A549 (cell line): ENCODE results near the gene CALCOCO1. TPM values are rescaled to one million over a fixed set of nuclear protein-coding genes. Genes with fewer than 3 reads are reported as not detected.

Source experiments
- ATAC-seq, 2 experiments: fragments of 200-7000 bp in 1 of 2; fragments of >200 bp in 1 of 2; cut with Nextera tagmentation in 1 of 2; cut with Tn5 transposase in 1 of 2; 3 replicates each; pipeline versions ENCODE4 v1.8.0 to v1.9.1; 2018 to 2020; ENCODE audit warnings: mild to moderate bottlenecking in 1 of 2, moderate library complexity in 1 of 2
- CTCF ChIA-PET: fragments of 300-600 bp; sonication (Branson Sonifier 250); formaldehyde crosslinking; extraction: SDS; loops from one replicate; lab custom pipeline; 2021; ENCODE audit warnings: antibody characterized with exemption, inconsistent platforms; lab: Yijun Ruan, JAX
- POLR2A ChIA-PET: fragments of 350-600 bp; formaldehyde crosslinking; extraction: SDS; loops from one replicate; lab custom pipeline; 2021; ENCODE audit warnings: antibody characterized with exemption, inconsistent platforms; lab: Yijun Ruan, JAX
- DNase-seq, 2 experiments: peaks; one replicate each; pipeline versions ENCODE4 v3.0.0 to v3.0.0-alpha.2; 2011 to 2016; ENCODE audit warnings: low read depth in 1 of 2, low spot score in 1 of 2
- FAIRE-seq: peaks from 2 replicates; lab custom pipeline; 2011; peaks lifted over from hg19 to GRCh38; lab: Jason Lieb, UNC
- H3K27ac ChIP-seq, 2 experiments: fragments of >200 bp; sonication (Bioruptor Twin); formaldehyde crosslinking; 3 replicates each; pipeline ENCODE4 v1.5.1; 2016 to 2017
- H3K4me1 ChIP-seq: fragments of >200 bp; sonication (Bioruptor Twin); formaldehyde crosslinking; 3 replicates; pipeline ENCODE4 v1.6.1; 2016
- H3K4me2 ChIP-seq: fragments of >200 bp; sonication (Bioruptor Twin); formaldehyde crosslinking; 3 replicates; pipeline ENCODE4 v1.6.1; 2016
- H3K4me3 ChIP-seq: fragments of >200 bp; sonication (Bioruptor Twin); formaldehyde crosslinking; 3 replicates; pipeline ENCODE4 v1.5.1; 2016
- H3K9me3 ChIP-seq: fragments of >200 bp; sonication (Bioruptor Twin); formaldehyde crosslinking; 3 replicates; pipeline ENCODE4 v1.6.1; 2016
- ATOH8 ChIP-seq: fragments of 250-450 bp; sonication (Bioruptor Pico); IDR thresholded peaks from 2 replicates; pipeline ENCODE4 v1.5.0; 2020; ENCODE audit warnings: low read depth, mild to moderate bottlenecking, moderate library complexity
- CEBPB ChIP-seq, 2 experiments: fragments of >200 bp in 1 of 2; sonication (Bioruptor Twin) in 1 of 2; formaldehyde crosslinking in 1 of 2; IDR thresholded peaks; 2 replicates each; pipeline ENCODE4 v1.6.1; 2012 to 2016
- EHMT2 ChIP-seq: fragments of 200-600 bp; sonication (generic); IDR thresholded peaks from 2 replicates; pipeline ENCODE4 v1.6.1; 2016; ENCODE audit warnings: antibody characterized with exemption, low read depth, mild to moderate bottlenecking, moderate library complexity
- FOXS1 ChIP-seq: fragments of 250-450 bp; sonication (Bioruptor Pico); IDR thresholded peaks from 2 replicates; pipeline ENCODE4 v1.5.0; 2020; ENCODE audit warnings: mild to moderate bottlenecking, moderate library complexity
- GATA3 ChIP-seq: IDR thresholded peaks from 2 replicates; pipeline ENCODE4 v1.6.1; 2012; ENCODE audit warnings: borderline replicate concordance
- HDAC2 ChIP-seq: fragments of 200-600 bp; sonication (generic); IDR thresholded peaks from 2 replicates; pipeline ENCODE4 v1.6.1; 2016
- HEYL ChIP-seq: fragments of 250-450 bp; sonication (Bioruptor Pico); IDR thresholded peaks from 2 replicates; pipeline ENCODE4 v1.8.0; 2021; ENCODE audit warnings: mild to moderate bottlenecking, moderate library complexity
- JUN ChIP-seq, 2 experiments: fragments of >200 bp; sonication (Bioruptor Twin); formaldehyde crosslinking; IDR thresholded peaks; 2 replicates in 1 of 2; 3 replicates in 1 of 2; pipeline ENCODE4 v1.6.1; 2016 to 2017
- JUNB ChIP-seq: fragments of >200 bp; sonication (Bioruptor Twin); formaldehyde crosslinking; IDR thresholded peaks from 2 replicates; pipeline ENCODE4 v1.6.1; 2016
- MAFK ChIP-seq: fragments of 450-650 bp; IDR thresholded peaks from 2 replicates; pipeline ENCODE4 v1.6.1; 2014; ENCODE audit not compliant: partially characterized antibody
- MAX ChIP-seq: IDR thresholded peaks from 2 replicates; pipeline ENCODE4 v1.6.1; 2012
- NFE2L2 ChIP-seq: fragments of 150-350 bp; conservative IDR thresholded peaks from 2 replicates; pipeline ENCODE4 v1.6.1; 2014; ENCODE audit warnings: low read length
- POLR2AphosphoS2 ChIP-seq: conservative IDR thresholded peaks from 2 replicates; pipeline ENCODE4 v1.6.1; 2012; ENCODE audit warnings: low read length, improper control_type of control experiment, inconsistent platforms
- RNF2 ChIP-seq: fragments of 200-600 bp; sonication (generic); IDR thresholded peaks from 2 replicates; pipeline ENCODE4 v1.6.1; 2016; ENCODE audit warnings: low read depth, mild to moderate bottlenecking, antibody characterized with exemption, moderate library complexity, borderline replicate concordance
- TP53 ChIP-seq: fragments of 250-450 bp; sonication (Bioruptor Pico); IDR thresholded peaks from 2 replicates; pipeline ENCODE4 v1.5.0; 2021; ENCODE audit warnings: mild to moderate bottlenecking, moderate library complexity
- ZSCAN20 ChIP-seq: fragments of 250-450 bp; sonication (Bioruptor Pico); IDR thresholded peaks from 2 replicates; pipeline ENCODE4 v1.8.0; 2022; ENCODE audit warnings: mild to moderate bottlenecking, moderate library complexity
- WGBS: methylation state at CpG from one replicate; pipeline ENCODE4 v1.1.6; 2017; ENCODE audit errors: missing lambda C conversion rate; 5-methylcytosine and 5-hydroxymethylcytosine counted together
- polyA plus RNA-seq, 4 experiments: library from polyadenylated mRNA; depleted of rRNA in 3 of 4; stranded (reverse); fragments of >200 nt; fragmentation: RNase III in 1 of 4; extraction: RNeasy Plus Mini Kit Qiagen cat#74134 plus additional on column Dnase treatment in 1 of 4; gene quantifications; 2 replicates in 3 of 4; 3 replicates in 1 of 4; pipeline ENCODE4 v1.2.3, GENCODE V29; 2011 to 2017
- TF ChIP-seq, protein P1 (sequence below): fragments of 450-650 bp; IDR thresholded peaks from 2 replicates; pipeline ENCODE4 v1.6.1; 2014; ENCODE audit warnings: antibody characterized with exemption
- TF ChIP-seq, protein P2 (sequence below): fragments of >200 bp; sonication (Bioruptor Twin); formaldehyde crosslinking; IDR thresholded peaks from 2 replicates; pipeline ENCODE4 v1.6.1; 2016

The CALCOCO1 gene
- polyA plus RNA-seq, 2 of the 4 experiments (the other 2 are of a cell fraction): 28.8 to 41.5 TPM

DNA sequence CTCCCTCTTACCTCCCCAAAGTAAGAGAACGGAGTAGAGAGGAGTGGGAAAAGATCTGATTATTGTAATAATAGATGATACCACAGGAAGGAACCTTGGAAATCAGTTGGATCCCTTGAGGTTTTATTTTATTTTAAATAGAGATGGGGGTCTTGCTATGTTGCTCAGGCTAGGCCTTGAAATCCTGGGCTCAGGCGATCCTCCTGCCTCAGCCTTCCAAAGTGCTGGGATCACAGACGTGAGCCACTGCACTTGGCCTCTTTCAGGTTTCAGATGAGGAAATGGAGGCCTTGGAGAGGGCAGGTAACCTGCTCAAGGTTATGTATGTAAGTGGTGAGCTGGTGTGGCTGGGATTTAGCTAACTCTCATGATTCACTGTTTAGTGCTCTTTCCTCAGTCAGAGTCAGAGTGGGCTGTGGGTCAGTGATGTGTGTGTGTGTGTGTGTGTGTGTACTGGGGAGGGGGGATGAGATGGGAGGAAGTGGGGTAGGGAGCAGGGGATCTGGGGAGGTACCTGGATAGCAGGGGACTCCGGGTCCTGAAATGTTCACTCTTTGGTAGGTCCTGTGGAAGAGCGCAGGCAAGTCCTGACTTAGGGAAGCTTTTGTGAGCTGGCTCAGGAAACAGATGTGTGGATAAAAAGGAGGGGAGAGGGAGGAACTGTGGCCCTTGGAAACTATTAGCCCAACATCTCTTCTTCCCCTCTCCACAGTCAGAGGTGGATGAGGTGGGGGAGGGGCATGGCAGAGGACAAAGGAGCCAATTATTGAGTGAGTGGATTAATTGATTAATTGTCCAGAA is 29.2 kb upstream of the CALCOCO1 start:
- peak overlapping the region; percentile 75 for H3K4me2 ChIP-seq
- WGBS: 87% methylated on average over 5 of the region's 5 CpGs
- POLR2A ChIA-PET: interaction anchor here (0.7 kb wide), 2 partner anchors 199 to 472 kb away, joined by 5 to 10 read pairs; no protein-coding TSS in a partner anchor

DNA sequence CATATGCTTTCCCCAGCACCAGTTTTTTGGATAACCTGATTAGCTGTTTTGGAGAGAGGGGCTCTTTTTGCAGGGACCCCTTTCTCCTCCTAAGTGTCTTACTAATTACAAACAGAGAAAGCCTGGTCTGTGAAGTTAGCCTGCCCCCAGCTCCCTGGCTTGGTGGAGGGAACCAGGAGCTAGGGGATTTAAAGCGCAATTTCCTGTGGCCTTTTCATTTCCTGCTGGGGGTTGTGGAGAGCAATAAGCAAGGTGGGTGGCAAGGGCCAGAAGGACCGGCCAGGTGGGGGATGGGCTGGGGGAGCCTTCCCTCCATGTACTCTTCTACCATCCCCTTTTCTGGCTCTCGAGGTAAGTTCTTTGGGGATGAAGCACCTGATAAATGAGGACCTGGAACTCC is 28.6 kb upstream of the CALCOCO1 start:
- DNase-seq (no peak), FAIRE-seq (no peak), ATAC-seq (no peak)
- Histone ChIP-seq H3K4me3 (no peak overlapping the region), H3K27ac (no peak overlapping the region), H3K4me2 (no peak overlapping the region), H3K4me1 (peaks cover 11% of the 10 kb centered on the region; the same call in 1 of the 3 replicates), H3K9me3 (no peaks in the 10 kb centered on the region)
- 82% methylated on average over 3 of the region's 3 CpGs for WGBS
- ChIA-PET POLR2A (no interaction called here), CTCF (interaction anchor here (0.9 to 12.9 kb wide), 15 partner anchors 9 to 445 kb away, joined by 3 to 199 read pairs (median 6); partner anchors contain the start of gene HOXC10)
- TF ChIP-seq TP53 (CRISPR knock-in tag) (no peak), CEBPB (IDR thresholded peaks at IDR 0.05) (no peak), GATA3 (no peak), MAX (no peak), JUN (IDR thresholded peaks at IDR 0.05) (no peak), POLR2AphosphoS2 (no peak)
- TF ChIP-seq, protein P1, sequence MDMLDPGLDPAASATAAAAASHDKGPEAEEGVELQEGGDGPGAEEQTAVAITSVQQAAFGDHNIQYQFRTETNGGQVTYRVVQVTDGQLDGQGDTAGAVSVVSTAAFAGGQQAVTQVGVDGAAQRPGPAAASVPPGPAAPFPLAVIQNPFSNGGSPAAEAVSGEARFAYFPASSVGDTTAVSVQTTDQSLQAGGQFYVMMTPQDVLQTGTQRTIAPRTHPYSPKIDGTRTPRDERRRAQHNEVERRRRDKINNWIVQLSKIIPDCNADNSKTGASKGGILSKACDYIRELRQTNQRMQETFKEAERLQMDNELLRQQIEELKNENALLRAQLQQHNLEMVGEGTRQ: no peak

More for the DNA sequence above, 29.2 kb upstream of the CALCOCO1 start:
- DNase-seq (no peak), FAIRE-seq (no peak), ATAC-seq (peak in 1 of 2 experiments; percentile 7; a peak in 1 of 6 replicates)
- H3K27ac ChIP-seq: peak overlapping the region; percentile 53 to 73; a peak in 5 of 6 replicates
- 0 out of 3 replicates have a peak, but pooled peaks cover 2% of the 10 kb centered on the region for H3K9me3 ChIP-seq
- TF ChIP-seq JUNB (no peak), MAX (no peak), RNF2 (no peak), FOXS1 (CRISPR knock-in tag) (no peak), HDAC2 (no peak), NFE2L2 (no peak), MAFK (no peak), ATOH8 (CRISPR knock-in tag) (no peak), ZSCAN20 (CRISPR knock-in tag) (no peak), HEYL (CRISPR knock-in tag) (no peak), EHMT2 (no peak)
- TF ChIP-seq, protein P2, sequence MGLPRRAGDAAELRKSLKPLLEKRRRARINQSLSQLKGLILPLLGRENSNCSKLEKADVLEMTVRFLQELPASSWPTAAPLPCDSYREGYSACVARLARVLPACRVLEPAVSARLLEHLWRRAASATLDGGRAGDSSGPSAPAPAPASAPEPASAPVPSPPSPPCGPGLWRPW: no peak
- H3K4me1 ChIP-seq: peaks cover 11% of the 10 kb centered on the region; the same call in 1 of the 3 replicates
- CTCF ChIA-PET: interaction anchor here (0.8 to 12.9 kb wide), 42 partner anchors 8 to 451 kb away, joined by 3 to 199 read pairs (median 4); partner anchors contain the start of genes ATP5MC2 and HOXC10
- H3K4me3 ChIP-seq: peak overlapping the region; percentile 30; the same call in 2 of the 3 replicates

DNA sequence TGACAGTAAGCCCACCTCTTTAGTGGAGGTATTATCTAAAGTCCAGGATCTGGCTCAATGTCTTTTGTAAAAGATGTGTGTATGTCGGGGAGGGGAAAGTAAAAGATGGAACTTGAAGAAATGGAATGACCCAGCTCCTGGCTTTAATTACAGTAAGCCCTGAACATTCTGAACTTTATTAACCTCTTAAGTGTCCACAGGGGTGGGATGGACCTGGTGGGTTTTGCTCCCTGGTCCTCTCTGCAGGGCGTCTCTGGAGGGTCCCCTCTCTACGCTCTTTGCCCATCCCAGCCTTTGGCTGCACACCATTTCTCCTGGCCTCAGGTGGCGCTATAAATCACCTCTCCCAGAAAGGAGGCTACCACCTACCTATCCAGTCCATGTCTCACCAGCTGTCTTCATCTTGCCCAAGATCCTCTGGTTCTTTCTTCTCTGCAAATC is 28.2 kb upstream of the CALCOCO1 start:
- peaks cover 11% of the 10 kb centered on the region; the same call in 1 of the 3 replicates for H3K4me1 ChIP-seq
- FAIRE-seq (no peak), DNase-seq (peak in 1 of 2 experiments; percentile 31), ATAC-seq (peak in 1 of 2 experiments; percentile 41; a peak in 2 of 6 replicates)
- no peak overlapping the region for H3K4me2 ChIP-seq
- POLR2A ChIA-PET: no interaction called here
- H3K4me3 ChIP-seq: no peak overlapping the region
- no peak for TF ChIP-seq MAX
- TF ChIP-seq, all 56 proteins: peak for 0
- CTCF ChIA-PET: interaction anchor here (0.6 to 12.9 kb wide), 11 partner anchors 10 to 446 kb away, joined by 3 to 199 read pairs (median 11); partner anchors contain the start of gene HOXC10
- Histone ChIP-seq H3K27ac (no peak overlapping the region), H3K9me3 (no peaks in the 10 kb centered on the region)
- WGBS: 73% methylated on average over 4 of the region's 4 CpGs
